Activated CD8-positive, alpha-beta T cell treated with anti-CD3 and anti-CD28 coated beads for 36 hours (primary cell): Measurements from ENCODE around the gene ZNF630. TPM values are rescaled to one million over a fixed set of nuclear protein-coding genes. Genes with fewer than 3 reads are reported as not detected.
"Not testable (repeated sequence)": the region's sequence is repeated elsewhere in the genome, so short reads cannot be mapped to it uniquely, and the experiment has no call there.

Source experiments
- ATAC-seq: fragments of 200-7000 bp; cut with Tn5 transposase; one replicate; pipeline ENCODE4 v1.10.0; 2021; ENCODE audit warnings: mild to moderate bottlenecking, moderate library complexity
- CTCF ChIA-PET: fragments of 350-600 bp; sonication (Branson Sonifier 250); formaldehyde crosslinking; loops from one replicate; lab custom pipeline; 2021; ENCODE audit warnings: antibody characterized with exemption; lab: Charles Lee
- POLR2A ChIA-PET: fragments of 350-600 bp; sonication (Branson Sonifier 250); formaldehyde crosslinking; loops from one replicate; lab custom pipeline; 2021; ENCODE audit warnings: antibody characterized with exemption; lab: Charles Lee
- DNase-seq: peaks from one replicate; pipeline ENCODE4 v3.0.0-alpha.2; 2020
- H3K27ac Mint-ChIP-seq: one replicate; pipeline ENCODE4 v1.8.0; 2021; ENCODE audit warnings: mild to moderate bottlenecking, mixed read lengths
- H3K27me3 Mint-ChIP-seq: one replicate; pipeline ENCODE4 v1.8.0; 2021; ENCODE audit warnings: mixed read lengths
- H3K36me3 Mint-ChIP-seq: one replicate; pipeline ENCODE4 v1.8.0; 2021; ENCODE audit warnings: low read depth, mixed read lengths
- H3K4me1 Mint-ChIP-seq: one replicate; pipeline ENCODE4 v1.8.0; 2021; ENCODE audit warnings: low read depth, mixed read lengths
- H3K4me3 Mint-ChIP-seq: one replicate; pipeline ENCODE4 v1.8.0; 2021; ENCODE audit warnings: mild to moderate bottlenecking, moderate library complexity, mixed read lengths
- H3K9me3 Mint-ChIP-seq: one replicate; pipeline ENCODE4 v1.8.0; 2021; ENCODE audit warnings: mixed read lengths
- CTCF ChIP-seq: fragments of 200-600 bp; IDR thresholded peaks from one replicate; pipeline ENCODE4 v1.8.0; 2022; ENCODE audit warnings: antibody characterized with exemption, mild to moderate bottlenecking
- intact Hi-C: fragments of 100-400 bp; cut with micrococcal nuclease; formaldehyde crosslinking; loops from one replicate; pipeline ENCODE4 v1.10.0; 2022
- total RNA-seq, 2 experiments: library from RNA; stranded (reverse); gene quantifications; one replicate each; pipeline ENCODE4 v1.2.3, GENCODE V29; 2021

Gene ZNF630
- total RNA-seq = 1 to 10 TPM; 1.7 to 1.9 TPM

GRCh38 chrX:48071064-48071985 is at the start of gene ZNF630:
TSS of gene ZNF630 (minus strand) at chrX:48071640. CDS start at chrX:48066886, 4,754 bp downstream.
- peaks cover 3% of the 10 kb centered on the region for H3K36me3 Mint-ChIP-seq
- peak within 1 kb of the TSS; percentile 93 for H3K27ac Mint-ChIP-seq
- POLR2A ChIA-PET = no interaction called here
- peak within 1 kb of the TSS; percentile 86 for H3K4me3 Mint-ChIP-seq
- intact Hi-C loops = no loop called here
- ATAC-seq (peak; percentile 95), DNase-seq (peak; percentile 86)
- peaks cover 14% of the 10 kb centered on the region for H3K4me1 Mint-ChIP-seq
- no peak for TF ChIP-seq CTCF
- CTCF ChIA-PET = no interaction called here
- no peaks in the 10 kb centered on the region for H3K27me3 Mint-ChIP-seq
- H3K9me3 Mint-ChIP-seq = no peaks in the 10 kb centered on the region

GRCh38 chrX:48107717-48108116 is 36.3 kb upstream of the ZNF630 start:
- H3K36me3 Mint-ChIP-seq = no peaks in the 10 kb centered on the region
- H3K27me3 Mint-ChIP-seq = no peaks in the 10 kb centered on the region
- CTCF ChIA-PET = no interaction called here
- TF ChIP-seq CTCF = no peak
- DNase-seq (no peak), ATAC-seq (no peak)
- no peak overlapping the region for H3K27ac Mint-ChIP-seq
- POLR2A ChIA-PET = no interaction called here
- intact Hi-C loops = no loop called here
- H3K4me1 Mint-ChIP-seq = no peaks in the 10 kb centered on the region
- no peak overlapping the region for H3K4me3 Mint-ChIP-seq
- no peaks in the 10 kb centered on the region for H3K9me3 Mint-ChIP-seq

GRCh38 chrX:48102874-48103374 is 31.5 kb upstream of the ZNF630 start:
- no peak overlapping the region for H3K4me3 Mint-ChIP-seq
- no peak overlapping the region for H3K27ac Mint-ChIP-seq
- intact Hi-C loops = no loop called here
- DNase-seq (no peak), ATAC-seq (no peak)
- no peaks in the 10 kb centered on the region for H3K27me3 Mint-ChIP-seq
- H3K36me3 Mint-ChIP-seq = no peaks in the 10 kb centered on the region
- no peaks in the 10 kb centered on the region for H3K9me3 Mint-ChIP-seq
- ChIA-PET CTCF (no interaction called here), POLR2A (no interaction called here)
- no peaks in the 10 kb centered on the region for H3K4me1 Mint-ChIP-seq
- no peak for TF ChIP-seq CTCF

- no peak for ATAC-seq
- no peak for TF ChIP-seq CTCF
- no peaks in the 10 kb centered on the region for H3K36me3 Mint-ChIP-seq
- POLR2A ChIA-PET = no interaction called here
- H3K27me3 Mint-ChIP-seq = no peaks in the 10 kb centered on the region
- intact Hi-C loops = no loop called here
- DNase-seq = no peak
- H3K4me1 Mint-ChIP-seq = no peaks in the 10 kb centered on the region
- H3K9me3 Mint-ChIP-seq = no peaks in the 10 kb centered on the region
- H3K27ac Mint-ChIP-seq = no peak overlapping the region
- H3K4me3 Mint-ChIP-seq = no peak overlapping the region
- CTCF ChIA-PET = no interaction called here
Observed at GRCh38 chrX:48101443-48101842, 30.0 kb upstream of the ZNF630 start.

GRCh38 chrX:48092558-48092957 is 21.1 kb upstream of the ZNF630 start:
- intact Hi-C loops, H3K27ac Mint-ChIP-seq, DNase-seq, H3K9me3 Mint-ChIP-seq, POLR2A ChIA-PET, H3K4me3 Mint-ChIP-seq, H3K4me1 Mint-ChIP-seq, CTCF ChIA-PET, H3K36me3 Mint-ChIP-seq, H3K27me3 Mint-ChIP-seq, ATAC-seq: not testable (repeated sequence)
